Measurements from ENCODE around the gene SORCS1. TPM values are rescaled to one million over a fixed set of nuclear protein-coding genes. Genes with fewer than 3 reads are reported as not detected.
"Not testable (repeated sequence)": the region's sequence is repeated elsewhere in the genome, so short reads cannot be mapped to it uniquely, and the experiment has no call there.

SORCS1 gene
- total RNA-seq, 1 donor from 2014 or later = 2.9 TPM

DNA sequence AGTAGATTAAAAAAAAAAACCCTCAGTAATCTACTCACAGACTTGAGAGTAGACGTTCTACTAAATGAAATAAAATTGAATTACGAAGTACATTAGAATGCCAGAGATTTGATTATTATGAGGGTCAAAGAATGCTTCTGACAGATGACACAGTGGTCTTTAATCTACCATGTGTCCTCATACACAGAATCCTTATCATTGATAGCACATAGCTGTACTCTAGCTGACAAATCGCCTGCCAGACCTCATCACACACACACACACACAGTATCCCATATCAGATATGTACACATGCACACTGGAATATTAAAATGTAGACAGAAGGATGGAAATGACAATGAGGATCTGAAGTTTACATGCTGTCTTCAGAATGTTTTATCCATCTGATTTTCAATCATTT lies 104.6 kb downstream of the SORCS1 start:
- DNase-seq (ENCODE audit: missing footprints) = no peak
- intact Hi-C loops (cut with DNase I) = no loop called here
- ATAC-seq = no peak

DNA sequence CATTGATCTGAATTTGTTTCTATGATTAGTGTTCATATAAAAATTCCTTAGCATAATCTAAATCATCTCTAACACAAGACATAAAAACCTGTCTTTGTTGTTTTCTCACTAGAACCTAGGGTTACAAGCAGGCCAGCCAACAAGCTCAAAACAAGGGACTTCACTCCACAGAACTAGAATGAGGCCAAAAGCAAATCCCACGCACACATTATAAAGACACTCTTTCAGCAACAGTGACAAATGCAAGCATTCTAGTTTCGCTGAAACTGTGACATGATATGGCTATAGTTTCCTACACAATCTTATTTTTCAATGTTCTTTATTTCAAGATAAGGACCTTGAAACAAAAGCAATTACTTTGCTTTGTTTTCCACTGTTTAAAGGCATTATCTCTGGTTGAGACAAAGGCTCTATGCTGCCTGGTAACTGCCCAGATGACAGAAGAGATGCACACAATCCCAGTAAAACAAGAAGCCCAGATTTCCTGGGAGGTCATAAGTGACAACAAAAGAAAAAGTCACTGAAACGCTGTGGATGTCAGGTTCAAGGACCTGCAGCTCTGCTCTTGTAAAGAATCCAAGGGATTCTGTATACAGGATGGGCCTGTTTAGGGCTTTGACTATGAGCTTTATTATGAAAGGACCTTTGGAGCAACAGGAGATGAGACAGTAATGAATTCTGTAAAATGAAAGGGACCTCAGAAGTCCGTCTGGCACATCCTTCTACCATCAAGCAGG lies 105.3 kb downstream of the SORCS1 start:
- DNase-seq (ENCODE audit: missing footprints) (no peak), ATAC-seq (no peak)
- intact Hi-C loops (cut with DNase I) = no loop called here

DNA sequence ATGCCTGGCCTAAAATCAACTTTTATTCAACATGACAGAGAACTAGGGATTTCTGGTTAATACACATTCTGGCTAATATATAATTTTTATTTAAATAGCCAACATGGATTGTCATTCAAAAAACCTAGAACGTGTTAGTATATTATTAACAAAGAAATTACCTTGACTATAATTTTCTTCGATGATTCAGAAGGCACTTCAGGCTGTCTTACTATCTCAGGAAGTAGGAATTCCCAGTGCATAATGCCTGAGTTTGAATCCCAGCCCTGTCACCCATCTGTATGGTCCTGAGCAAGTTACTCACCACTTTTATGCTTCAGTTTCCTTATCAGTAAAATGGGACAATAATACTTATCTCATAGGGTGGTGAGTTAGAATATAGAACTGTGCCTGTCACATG lies 106.2 kb downstream of the SORCS1 start:
- intact Hi-C loops (cut with DNase I) = no loop called here
- ATAC-seq = no peak
- no peak for DNase-seq (ENCODE audit: missing footprints)

DNA sequence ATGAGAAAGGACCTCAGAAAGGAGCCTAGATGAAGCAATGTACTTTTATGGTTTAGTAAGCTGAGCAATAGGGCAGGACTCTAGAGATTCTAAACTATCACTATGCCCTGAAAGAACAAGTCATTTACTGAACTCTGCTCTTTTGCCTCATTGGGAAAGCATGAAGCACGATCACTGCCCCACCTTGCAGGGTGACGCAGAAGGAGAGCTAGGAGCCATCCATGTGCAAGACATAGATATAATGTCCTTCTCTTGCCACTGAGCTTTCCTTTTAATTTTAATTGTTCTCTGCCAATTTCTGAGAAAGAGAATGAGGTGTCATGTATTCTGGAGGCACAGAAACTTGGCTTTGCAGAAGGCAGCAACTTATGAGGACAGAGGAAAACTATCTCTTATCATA lies 108.3 kb downstream of the SORCS1 start:
- intact Hi-C loops (cut with DNase I) = no loop called here
- DNase-seq (ENCODE audit: missing footprints) = no peak
- peak; percentile 80 for ATAC-seq

DNA sequence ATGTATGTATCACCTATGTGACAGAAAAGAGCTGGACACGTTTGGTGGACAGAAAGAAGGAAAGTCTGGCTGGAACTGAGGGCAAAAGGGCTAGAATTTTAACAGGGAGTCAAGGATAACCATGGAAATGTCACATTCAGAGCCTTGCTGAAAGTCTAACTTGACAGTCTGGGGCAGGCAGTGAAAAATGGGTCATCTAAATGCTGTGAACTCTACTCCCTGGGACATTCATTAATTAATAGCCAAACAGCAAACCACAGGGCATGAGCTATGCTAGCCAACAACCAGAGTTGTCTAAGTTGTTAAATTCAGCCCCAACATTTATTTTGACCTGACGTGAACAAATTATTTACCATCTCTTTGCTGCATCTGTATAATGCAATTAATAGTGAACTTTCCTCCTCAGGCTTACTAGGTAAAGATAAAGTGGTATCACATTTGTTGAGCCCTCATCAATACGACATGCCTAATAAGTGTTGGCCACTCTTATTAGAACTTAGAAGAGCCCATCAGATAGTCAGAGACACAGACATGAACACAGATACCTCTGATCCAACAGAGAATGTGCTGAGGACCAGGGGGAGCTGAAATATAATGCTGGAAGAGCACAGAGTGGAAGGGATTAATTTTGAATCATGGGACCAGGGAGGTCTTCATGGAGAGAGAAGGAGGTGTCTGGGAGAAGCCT lies 109.9 kb downstream of the SORCS1 start:
- intact Hi-C loops (cut with DNase I) = no loop called here

DNA sequence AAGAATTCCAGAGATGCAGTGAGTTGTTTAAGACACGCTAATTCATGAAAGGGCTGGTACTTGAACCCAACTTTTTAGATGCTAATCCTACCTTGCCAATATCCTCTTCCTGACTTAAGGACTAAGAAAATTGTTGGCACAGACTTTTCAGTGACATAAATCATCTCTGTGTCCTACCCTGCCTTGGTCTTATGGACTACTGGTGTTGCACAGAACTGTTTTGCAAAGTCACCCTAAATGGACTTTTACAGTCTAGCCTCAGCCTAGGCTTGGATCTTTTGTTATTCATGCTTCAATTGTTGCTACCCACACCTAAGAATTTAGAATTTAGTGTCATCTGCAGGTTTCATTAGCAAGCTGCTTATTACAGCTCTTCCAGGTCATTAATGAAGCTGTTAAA lies 112.7 kb downstream of the SORCS1 start:
- intact Hi-C loops (cut with DNase I) = no loop called here
- DNase-seq (ENCODE audit: missing footprints) (no peak), ATAC-seq (no peak)

More for the DNA sequence above, 109.9 kb downstream of the SORCS1 start:
- no peak for DNase-seq (ENCODE audit: missing footprints)
- ATAC-seq = no peak

DNA sequence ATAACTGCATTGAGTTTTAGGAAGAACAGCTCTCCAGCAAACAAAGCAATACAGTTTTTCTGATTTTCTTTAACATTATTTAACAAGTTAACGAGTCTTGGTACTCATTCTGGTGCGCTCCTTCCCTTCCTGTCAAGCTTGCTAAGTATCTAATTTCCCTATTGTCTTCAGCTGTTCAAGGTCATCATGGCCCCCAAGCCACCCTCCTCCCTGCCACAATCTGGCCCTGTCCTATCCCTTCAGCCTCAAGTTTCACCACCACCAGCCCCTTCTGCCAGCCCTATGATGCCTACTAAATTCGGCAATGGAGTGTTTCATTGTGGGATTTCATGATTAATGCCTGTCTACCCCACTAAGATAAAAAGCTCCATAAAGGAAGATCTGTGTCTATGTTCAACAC lies 121.0 kb downstream of the SORCS1 start:
- no peak for ATAC-seq
- intact Hi-C loops (cut with DNase I) = no loop called here

DNA sequence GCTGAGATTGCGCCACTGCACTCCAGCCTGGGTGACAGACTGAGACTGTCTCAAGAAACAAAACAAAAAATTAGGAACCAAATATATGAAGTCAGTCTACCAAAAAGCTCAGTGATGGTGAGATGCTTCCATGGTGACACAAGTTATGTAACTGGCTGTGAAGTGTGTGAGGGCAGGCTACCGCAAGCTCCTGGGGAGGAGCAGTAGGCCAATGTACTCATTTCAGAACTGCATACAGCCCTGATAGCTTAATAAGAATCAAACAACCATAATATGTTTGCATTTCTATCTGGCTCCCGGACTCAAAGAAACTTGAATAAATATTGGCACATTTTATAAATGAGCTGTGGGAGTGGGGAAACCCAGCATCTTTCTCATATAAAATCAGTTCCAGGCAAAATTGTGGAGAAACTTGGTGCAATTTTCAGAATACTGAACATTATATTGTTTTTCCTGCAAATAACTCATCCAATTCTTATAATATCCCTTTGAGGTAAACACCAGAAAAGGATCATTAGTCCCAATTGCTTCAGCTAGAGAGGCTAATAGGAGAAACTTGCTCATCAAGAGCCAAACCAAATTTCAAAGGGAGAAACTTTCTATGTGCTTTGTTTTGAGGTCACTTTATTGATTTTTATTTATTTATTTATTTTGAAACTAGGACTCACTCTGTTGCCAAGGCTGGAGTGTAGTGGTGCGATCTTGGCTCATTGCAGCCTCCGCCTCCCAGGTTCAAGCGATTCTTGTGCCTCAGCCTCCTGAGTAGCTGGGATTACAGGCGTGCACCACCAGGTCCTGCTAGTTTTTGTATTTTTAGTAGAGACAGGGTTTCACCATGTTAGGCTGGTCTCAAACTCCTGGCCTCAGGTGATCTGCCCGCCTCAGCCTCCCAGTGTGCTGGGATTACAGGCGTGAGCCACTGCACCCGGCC lies 127.0 kb downstream of the SORCS1 start:
- no peak for DNase-seq (ENCODE audit: missing footprints)
- ATAC-seq = no peak
- intact Hi-C loops (cut with DNase I) = no loop called here

More for the DNA sequence above, 121.0 kb downstream of the SORCS1 start:
- DNase-seq (ENCODE audit: missing footprints) = no peak

DNA sequence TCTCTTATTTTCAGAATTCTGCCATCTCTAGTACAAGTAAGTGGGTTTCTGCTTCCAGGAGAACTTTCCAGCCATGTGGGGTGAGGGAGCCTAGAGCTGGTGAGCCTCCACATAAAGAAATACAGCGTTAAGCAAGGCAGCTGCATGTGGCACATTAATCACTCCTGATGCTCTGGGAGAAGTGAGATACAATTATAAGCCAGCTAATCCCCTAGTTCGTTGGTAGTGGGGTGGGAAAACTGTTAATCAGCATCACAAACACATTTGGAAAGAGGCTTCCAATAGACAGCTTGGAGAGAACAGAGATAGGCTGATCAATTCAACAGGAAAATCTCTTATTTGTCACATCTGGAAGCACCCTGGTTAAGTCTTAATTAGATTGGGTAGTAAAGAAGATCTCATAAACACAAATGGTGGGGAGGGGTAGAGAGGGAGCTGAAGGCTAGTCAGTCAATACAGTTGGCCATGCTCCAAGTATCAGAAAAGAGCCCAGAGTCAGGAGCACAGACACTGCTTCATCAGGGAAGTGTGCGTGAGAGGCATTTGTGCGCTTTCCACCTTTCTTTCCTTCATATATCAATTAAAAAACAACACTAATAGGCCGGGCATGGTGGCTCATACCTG lies 130.6 kb downstream of the SORCS1 start:
- no peak for ATAC-seq
- no peak for DNase-seq (ENCODE audit: missing footprints)
- intact Hi-C loops (cut with DNase I) = no loop called here

DNA sequence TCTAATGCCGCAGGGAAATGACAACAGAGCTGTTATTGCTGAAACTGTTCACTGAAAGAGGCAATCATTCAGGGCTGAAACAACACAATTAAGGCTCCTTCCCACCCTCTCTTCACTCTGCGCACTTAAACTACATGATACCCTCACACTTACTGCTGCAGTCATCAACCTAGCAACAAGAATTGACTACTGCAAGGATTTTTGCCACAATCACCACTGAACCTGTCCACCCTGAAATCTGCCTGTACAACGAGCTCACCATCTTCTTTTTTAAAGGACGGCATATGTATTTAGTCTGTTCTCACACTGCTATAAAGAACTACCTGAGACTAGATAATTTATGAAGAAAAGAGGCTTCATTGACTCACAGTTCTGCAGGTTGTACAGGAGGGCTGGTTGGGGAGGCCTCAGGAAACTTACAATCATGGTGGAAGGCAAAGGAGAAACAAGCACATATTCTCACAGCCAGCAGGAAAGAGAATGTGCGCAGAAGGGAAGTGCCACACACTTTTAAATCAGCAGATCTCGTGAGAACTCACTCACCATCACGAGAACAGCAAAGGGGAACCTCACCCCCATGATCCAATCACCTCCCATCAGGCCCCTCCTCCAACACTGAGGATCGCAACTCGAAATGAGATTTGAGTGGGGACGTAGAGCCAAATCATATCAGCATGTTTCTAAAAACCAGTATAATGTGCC lies 131.7 kb downstream of the SORCS1 start:
- no peak for ATAC-seq
- no peak for DNase-seq (ENCODE audit: missing footprints)
- intact Hi-C loops (cut with DNase I) = no loop called here

DNA sequence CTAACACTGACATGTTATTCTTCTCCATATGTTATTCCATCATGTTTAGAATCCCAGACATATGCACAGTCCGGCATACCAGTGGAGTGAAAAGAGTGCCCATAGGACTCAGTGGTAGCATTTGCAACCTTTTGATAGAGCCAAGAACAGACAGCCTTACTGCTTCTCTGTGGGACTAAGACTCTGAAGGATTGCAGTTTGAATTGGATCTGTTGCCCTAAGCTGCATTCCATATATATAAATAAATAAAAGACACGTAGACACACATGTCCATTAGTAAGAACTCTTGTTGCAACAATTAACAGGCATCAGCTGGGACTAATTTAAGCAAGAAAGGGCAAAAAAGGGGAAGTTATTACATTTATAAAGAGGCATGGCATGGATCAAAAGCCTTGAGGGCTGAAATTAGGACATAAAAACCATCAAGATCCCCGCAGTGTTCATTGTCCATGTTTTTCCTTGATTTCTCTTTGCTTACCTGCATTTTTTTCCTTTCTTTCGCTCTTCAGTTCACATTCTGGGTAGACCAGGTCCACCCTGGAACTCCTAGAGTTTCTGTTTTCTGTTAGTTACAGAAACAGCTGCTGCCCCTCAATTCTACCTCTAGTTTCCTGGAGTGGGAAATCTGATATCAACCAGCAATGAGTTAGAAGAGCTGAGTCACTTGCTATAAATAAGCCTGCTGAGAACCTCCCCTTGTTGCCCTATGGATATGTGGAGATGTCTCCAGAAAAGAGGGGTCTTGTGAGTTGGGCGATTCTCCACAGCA lies 132.4 kb downstream of the SORCS1 start:
- intact Hi-C loops (cut with DNase I) = no loop called here
- DNase-seq (ENCODE audit: missing footprints) (no peak), ATAC-seq (no peak)

DNA sequence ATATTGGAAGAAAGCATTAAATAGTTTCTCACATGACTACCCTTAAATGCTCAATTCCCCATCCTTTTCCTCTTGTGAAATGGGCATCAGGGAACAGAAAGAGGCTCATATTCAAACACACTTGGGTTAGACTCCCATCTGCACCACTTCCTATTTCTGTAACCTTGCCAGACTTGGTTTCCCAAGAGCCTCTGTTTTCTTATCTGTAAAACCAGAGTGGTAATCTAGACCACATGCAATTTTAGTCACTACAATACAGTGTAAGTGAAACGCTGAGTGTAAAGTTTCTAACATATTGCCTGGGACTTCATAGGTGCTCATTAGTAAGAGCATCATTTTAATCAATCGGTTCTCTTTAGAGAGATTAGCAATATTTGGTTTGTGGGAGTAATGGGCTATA lies 136.3 kb downstream of the SORCS1 start:
- intact Hi-C loops (cut with DNase I) = no loop called here
- ATAC-seq (no peak), DNase-seq (ENCODE audit: missing footprints) (no peak)

DNA sequence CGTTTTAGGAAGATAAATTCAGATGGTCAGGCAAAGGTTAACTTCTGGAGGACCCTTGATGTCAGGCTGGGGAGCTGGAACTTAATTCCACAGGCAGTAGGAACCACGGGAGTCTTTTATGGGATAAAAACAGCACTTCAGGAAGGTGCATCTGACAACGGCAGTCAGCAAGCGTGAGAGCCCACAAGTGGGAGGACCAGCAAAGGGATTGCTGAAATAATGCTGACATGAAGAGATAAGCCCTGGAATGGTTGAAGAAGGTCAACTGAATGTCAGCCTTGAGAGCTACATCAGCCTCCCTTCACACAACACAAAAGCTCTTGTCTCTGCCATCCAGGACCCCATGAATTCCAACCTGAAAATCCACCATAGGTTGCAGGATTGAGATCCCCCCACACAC lies 138.8 kb downstream of the SORCS1 start:
- intact Hi-C loops (cut with DNase I) = no loop called here
- no peak for ATAC-seq
- DNase-seq (ENCODE audit: missing footprints) = no peak

DNA sequence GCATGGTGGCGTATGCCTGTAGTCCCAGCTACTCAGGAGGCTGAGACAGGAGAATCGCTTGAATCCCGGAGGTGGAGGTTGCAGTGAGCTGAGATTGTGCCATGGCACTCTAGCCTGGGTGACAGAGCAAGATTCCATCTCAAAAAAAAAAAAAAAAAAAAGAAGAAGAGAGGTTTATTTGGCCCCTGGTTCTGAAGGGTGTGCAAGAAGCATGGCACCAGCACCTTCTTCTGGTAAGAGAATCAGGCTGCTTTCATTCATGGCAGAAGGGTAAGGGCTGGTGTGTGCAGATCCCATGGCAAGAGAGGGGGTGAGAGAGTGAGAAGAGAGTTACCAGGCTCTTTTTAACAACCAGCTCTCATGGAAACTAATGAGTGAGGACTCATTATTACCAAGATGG lies 140.5 kb downstream of the SORCS1 start:
- DNase-seq (ENCODE audit: missing footprints); ATAC-seq; intact Hi-C loops (cut with DNase I): not testable (repeated sequence)

DNA sequence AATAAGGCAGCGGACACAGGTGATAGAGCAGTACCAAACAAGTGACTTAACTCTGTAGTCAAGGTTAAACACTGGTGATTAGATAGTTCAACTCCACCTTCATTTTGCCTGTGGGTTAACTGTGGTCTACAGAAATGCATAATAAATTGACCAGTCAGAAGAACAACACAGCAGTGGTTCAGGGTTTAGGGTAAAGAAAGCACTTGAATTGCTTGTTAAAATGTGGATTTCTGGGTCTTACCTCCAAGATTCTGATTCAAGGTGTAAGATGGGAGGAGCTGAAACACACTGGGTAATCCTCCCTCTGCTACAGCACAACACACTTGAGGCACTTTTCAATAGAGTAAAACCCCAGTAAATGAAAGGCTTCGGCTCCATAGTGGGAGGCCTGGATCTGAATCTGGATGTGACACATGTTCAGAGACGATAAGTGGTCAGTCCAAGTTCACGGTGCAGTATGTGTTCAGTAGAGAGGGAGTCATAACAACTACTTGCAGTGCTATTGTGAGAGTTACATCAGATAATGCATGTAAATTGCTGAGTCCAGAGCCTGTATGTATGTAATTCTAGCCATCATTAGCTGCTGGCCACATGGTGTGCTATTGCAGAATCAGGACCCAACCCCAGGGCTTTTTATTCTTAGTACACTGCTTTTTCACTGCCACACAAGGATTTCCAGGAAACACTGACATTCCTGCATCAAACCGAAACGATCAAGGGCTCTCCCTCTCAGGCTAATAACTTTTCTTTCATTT lies 141.7 kb downstream of the SORCS1 start:
- intact Hi-C loops (cut with DNase I) = no loop called here
- DNase-seq (ENCODE audit: missing footprints) (no peak), ATAC-seq (no peak)

DNA sequence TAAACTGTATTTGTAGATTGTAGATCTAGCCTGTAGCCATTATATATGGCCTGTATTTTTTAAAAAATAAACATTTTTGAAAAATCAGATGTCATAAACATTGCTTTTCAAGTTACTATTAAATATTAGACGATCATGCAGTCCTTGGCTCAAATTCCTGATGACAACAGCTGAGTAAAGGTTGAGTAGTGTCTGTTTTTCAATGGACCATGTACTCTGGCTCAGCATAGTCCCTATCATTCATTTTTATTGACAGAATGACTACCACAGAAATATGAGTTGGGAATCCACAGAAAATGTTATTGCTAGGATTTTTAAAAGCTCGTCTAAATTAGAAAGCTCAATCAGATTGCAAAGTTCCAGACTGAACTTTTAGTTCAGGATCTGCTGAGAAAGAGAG lies 145.4 kb downstream of the SORCS1 start:
- intact Hi-C loops (cut with DNase I) = no loop called here
- ATAC-seq = no peak

More for the DNA sequence above, 145.4 kb downstream of the SORCS1 start:
- no peak for DNase-seq (ENCODE audit: missing footprints)
